Activated CD8-positive, alpha-beta memory T cell treated with anti-CD3 and anti-CD28 coated beads for 36 hours (primary cell): Measurements from ENCODE around the gene GPR108. TPM values are rescaled to one million over a fixed set of nuclear protein-coding genes. Genes with fewer than 3 reads are reported as not detected.
"Not testable (repeated sequence)": the region's sequence is repeated elsewhere in the genome, so short reads cannot be mapped to it uniquely, and the experiment has no call there.

Experiments
- CTCF ChIA-PET: fragments of 350-600 bp; sonication (Branson Sonifier 250); formaldehyde crosslinking; loops from one replicate; lab custom pipeline; 2021; ENCODE audit warnings: antibody characterized with exemption; lab: Charles Lee
- POLR2A ChIA-PET: fragments of 350-600 bp; sonication (Branson Sonifier 250); formaldehyde crosslinking; loops from one replicate; lab custom pipeline; 2021; ENCODE audit warnings: antibody characterized with exemption; lab: Charles Lee
- total RNA-seq, 2 experiments: library from RNA; stranded (reverse); gene quantifications; one replicate each; pipeline ENCODE4 v1.2.3, GENCODE V29; 2021

Gene GPR108
- total RNA-seq: 10 to 100 TPM; 63.2 to 74.7 TPM

DNA sequence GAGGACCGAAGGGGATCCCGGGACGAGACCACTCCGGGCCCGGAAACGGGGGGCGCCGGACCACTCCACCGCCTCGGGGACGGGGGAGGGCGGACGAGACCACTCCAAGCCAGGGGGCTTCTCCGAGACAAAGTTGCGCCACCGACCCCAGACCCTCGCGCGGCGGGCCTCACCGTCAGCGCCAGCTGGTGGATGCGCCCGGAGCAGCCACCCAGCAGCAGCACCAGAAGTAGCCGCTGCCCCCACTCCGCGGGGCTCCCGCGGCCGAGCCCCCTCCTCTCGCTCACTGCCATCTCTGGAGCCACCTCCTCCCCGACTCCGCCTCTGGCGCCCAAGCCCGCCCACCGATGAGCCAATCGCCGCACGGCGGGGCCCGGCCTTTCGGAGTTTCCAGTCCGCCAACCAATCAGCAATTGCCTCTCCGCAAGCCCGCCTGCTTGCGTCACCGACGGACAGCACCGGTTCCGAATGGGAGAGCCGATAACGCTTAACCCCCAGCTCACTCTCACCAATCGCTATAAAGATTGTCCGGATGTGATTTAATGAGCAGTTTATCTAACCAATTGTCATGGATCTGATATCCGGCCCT, at the start of gene GPR108:
GPR108 (minus strand) TSS at position 297 of the 589 bp plus-strand sequence; CDS start at position 293, 4 bp downstream.
- POLR2A ChIA-PET: interaction anchor here (0.9 to 3.6 kb wide), 6 partner anchors 35 to 126 kb away, joined by 3 to 17 read pairs (median 6); partner anchors contain the start of genes TNFSF14 and VAV1

GRCh38 chr19:6779206-6779605, 41.8 kb upstream of the GPR108 start:
- POLR2A ChIA-PET: no interaction called here

More for the DNA sequence above, at the start of gene GPR108:
- CTCF ChIA-PET: interaction anchor here (0.5 to 6.3 kb wide), 11 partner anchors 31 to 1878 kb away, joined by 3 to 79 read pairs (median 7); partner anchors contain the start of gene VAV1

GRCh38 chr19:6778386-6778785, 41.0 kb upstream of the GPR108 start:
- ChIA-PET POLR2A (no interaction called here), CTCF (interaction anchor here (0.9 to 1.4 kb wide), 3 partner anchors 29 to 36 kb away, joined by 3 read pairs; no protein-coding TSS in a partner anchor)

More at GRCh38 chr19:6779206-6779605, 41.8 kb upstream of the GPR108 start:
- CTCF ChIA-PET: interaction anchor here (1.0 kb wide), 1 partner anchor 28 kb away, joined by 3 read pairs; no protein-coding TSS in a partner anchor

- POLR2A ChIA-PET: no interaction called here
- CTCF ChIA-PET: interaction anchor here (1.4 kb wide), 1 partner anchor 37 kb away, joined by 3 read pairs; no protein-coding TSS in a partner anchor
Measured at GRCh38 chr19:6777434-6777833, 40.1 kb upstream of the GPR108 start.

- POLR2A ChIA-PET: no interaction called here
- CTCF ChIA-PET: interaction anchor here (1.4 kb wide), 1 partner anchor 37 kb away, joined by 3 read pairs; no protein-coding TSS in a partner anchor
Measured at GRCh38 chr19:6776999-6777398, 39.6 kb upstream of the GPR108 start.

DNA sequence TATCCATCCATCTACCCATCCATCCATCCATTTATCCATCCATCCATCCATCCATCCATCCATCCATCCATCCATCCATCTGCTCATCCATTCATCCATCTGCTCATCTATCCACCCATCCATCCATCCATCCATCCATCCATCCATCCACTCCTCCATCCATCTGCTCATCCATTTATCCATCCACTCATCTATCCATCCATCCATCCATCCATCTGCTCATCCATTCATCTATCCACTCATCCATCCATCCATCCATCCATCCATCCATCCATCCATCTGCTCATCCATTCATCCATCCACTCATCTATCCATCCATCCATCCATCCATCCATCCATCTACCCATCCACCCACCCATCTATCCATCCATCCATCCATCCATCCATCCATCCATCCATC, 38.7 kb upstream of the GPR108 start:
- CTCF ChIA-PET, POLR2A ChIA-PET: not testable (repeated sequence)

DNA sequence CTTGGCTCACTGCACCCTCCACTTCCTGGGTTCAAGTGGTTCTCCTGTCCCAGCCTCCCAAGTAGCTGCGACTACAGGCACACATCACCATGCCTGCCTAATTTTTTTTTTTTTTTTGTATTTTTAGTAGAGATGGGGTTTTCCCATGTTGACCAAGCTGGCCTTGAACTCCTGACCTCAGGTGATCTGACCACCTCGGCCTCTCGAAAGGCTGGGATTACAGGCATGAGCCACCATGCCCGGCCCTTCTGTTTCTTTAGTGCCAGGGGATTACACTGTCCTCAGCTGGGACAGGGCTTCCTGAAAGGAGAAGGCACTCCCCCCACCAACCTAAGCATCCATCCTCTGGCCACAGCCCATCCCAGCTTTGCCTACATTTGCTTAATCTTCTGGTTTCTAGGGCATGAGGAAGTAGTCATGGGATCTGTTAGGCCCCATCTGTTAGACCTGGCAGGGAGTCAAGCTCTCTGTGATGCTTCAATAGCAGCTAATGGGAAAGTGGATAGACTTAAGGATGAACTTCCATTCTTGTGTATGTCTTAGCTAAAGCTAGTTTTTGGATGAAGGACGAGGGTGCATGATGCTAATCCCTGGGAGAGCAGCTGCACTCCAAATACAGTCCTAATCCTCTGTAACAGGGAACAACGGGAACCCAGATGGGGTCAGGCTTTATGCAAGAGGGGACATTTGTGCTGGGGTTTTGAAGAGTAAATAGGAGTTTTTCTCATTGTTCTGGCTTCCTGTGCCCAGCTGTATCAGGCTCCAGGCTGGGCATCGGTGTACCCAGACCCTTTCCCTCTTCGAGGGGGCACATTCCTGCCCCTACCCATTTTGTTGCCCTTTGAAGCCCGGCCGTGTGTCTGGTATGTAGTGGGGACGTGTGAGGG, 37.7 kb upstream of the GPR108 start:
- CTCF ChIA-PET: no interaction called here
- POLR2A ChIA-PET: interaction anchor here (0.7 kb wide), 1 partner anchor 433 kb away, joined by 7 read pairs; no protein-coding TSS in a partner anchor

DNA sequence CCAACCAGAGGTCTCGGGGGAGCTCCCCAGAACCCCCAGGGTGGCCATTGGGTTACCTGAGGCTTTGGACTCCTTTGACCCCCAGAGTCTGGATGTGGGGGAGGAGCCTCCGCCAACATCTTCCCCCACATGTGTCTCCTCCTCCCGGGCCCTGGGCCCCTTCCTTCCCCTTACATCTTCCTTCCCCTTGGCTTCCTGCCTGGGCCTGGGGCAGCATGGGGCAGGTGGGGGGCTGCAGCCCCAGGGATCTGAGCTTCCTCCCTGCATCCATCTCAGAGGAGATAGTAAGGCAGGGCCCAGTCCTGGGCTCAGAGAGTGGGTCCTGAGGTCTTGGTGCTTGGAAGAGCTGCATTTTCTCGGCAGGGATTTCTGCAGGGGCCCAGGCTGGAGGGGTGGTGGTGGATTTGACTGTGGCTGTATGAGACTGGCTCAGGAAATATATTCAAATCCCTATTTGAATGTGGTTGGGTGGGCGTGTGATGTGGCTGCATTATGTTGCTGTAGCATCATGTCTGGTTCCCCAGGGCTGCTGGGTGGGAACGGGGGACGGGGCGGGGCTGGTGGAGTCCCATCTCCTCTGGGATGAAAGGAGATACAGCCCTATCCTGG, 36.0 kb upstream of the GPR108 start:
- ChIA-PET POLR2A (interaction anchor here (0.6 to 3.7 kb wide), 13 partner anchors 8 to 292 kb away, joined by 3 to 27 read pairs (median 4); partner anchors contain the start of gene DENND1C), CTCF (interaction anchor here (1.2 to 3.0 kb wide), 7 partner anchors 20 to 243 kb away, joined by 3 to 28 read pairs (median 5); partner anchors contain the start of gene TNFSF9)

DNA sequence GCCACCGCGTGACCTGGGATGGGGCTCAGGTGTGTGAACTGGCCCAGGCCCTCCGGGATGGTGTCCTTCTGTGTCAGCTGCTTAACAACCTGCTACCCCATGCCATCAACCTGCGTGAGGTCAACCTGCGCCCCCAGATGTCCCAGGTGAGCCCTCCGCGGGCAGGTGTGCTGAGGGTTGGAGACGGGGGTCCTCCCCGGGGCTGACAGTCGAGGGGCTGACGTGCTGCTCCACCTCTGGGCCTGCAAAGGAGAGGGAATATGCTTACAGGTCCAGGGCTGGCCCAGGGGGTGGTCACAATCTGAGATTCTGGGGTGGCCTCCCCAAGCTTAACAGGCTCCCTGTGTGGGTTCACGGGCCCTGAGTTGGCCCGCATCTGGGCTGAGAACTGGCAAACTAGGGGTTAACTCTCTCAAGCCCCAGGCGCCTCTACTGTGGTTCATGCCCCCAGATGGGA, 35.5 kb upstream of the GPR108 start:
- ChIA-PET POLR2A (interaction anchor here (0.7 to 3.7 kb wide), 10 partner anchors 8 to 292 kb away, joined by 3 to 27 read pairs (median 4); partner anchors contain the start of gene DENND1C), CTCF (interaction anchor here (0.6 to 3.0 kb wide), 10 partner anchors 20 to 242 kb away, joined by 3 to 28 read pairs (median 5); partner anchors contain the start of gene TNFSF9)

DNA sequence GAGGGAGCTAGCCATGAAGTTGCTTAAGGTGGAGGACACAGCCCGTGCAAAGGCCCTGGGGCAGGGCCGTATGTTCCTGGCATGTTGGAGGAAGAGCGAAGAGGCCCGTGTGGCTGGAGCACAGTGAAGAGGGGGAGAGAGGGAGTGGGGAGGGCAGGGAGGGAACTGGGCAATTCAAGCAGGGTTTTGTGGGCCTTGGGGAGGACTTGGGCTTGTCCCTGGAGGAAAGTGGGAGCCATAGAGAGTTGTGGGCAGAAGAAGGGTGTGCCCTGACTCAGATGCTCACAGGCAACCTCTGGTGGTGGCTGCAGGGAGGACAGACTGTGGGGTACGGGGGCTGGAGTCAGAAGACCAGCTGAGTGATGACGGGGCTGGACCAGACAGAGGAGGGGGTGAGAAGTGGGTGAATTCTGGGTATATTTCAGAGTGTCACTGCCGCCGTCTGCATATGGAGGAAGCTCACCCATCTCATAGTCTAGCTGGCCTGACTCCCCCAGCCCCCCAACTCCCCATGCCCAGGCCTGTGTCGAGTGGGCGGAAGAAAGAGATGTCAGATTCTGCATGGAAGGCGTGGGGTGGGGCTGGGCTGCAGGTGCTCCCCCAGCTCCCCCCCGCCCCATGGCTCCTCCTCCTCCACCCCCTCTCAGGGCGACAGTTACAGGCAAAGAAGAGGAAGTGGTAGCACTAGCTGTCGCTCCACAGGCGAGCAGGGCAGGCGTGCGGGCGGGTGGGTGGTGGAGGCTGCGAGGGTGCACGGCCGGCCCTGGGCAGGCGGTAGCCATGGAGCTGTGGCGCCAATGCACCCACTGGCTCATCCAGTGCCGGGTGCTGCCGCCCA, 34.9 kb upstream of the GPR108 start, which contains the start of gene VAV1:
VAV1 (plus strand) TSS at position 681 of the 838 bp plus-strand sequence; CDS start at position 781, 100 bp downstream.
- ChIA-PET POLR2A (interaction anchor here (0.6 to 3.7 kb wide), 12 partner anchors 28 to 1592 kb away, joined by 3 to 27 read pairs (median 4); partner anchors contain the start of genes ANGPTL4 and DENND1C), CTCF (interaction anchor here (0.6 to 3.0 kb wide), 12 partner anchors 19 to 241 kb away, joined by 3 to 28 read pairs (median 5); partner anchors contain the start of gene TNFSF9)

DNA sequence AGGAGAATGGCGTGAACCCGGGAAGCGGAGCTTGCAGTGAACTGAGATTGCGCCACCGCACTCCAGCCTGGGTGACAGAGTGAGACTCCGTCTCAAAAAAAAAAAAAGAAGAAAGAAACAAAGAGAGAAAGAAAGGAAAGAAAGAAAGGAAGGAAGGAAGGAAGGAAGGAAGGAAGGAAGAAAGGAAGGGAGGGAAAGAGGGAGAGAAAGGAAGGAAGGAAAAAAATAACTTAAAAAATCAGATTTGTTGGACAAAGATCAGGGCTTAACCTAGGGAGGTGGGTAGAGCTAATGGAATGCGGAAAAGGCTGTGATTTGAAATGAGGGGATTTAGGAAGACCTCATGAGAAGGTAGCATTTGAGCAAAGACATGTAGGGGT, 34.3 kb upstream of the GPR108 start:
- ChIA-PET CTCF (interaction anchor here (0.7 to 3.0 kb wide), 6 partner anchors 30 to 289 kb away, joined by 3 to 28 read pairs (median 6); no protein-coding TSS in a partner anchor), POLR2A (interaction anchor here (1.8 to 3.7 kb wide), 4 partner anchors 29 to 44 kb away, joined by 7 to 27 read pairs (median 14); no protein-coding TSS in a partner anchor)

GRCh38 chr19:6769006-6769619, 31.7 kb upstream of the GPR108 start:
- ChIA-PET POLR2A (interaction anchor here (0.5 to 0.6 kb wide), 3 partner anchors 35 to 538 kb away, joined by 3 to 10 read pairs (median 3); no protein-coding TSS in a partner anchor), CTCF (interaction anchor here (1.4 to 3.0 kb wide), 4 partner anchors 31 to 252 kb away, joined by 3 to 12 read pairs (median 7); no protein-coding TSS in a partner anchor)

DNA sequence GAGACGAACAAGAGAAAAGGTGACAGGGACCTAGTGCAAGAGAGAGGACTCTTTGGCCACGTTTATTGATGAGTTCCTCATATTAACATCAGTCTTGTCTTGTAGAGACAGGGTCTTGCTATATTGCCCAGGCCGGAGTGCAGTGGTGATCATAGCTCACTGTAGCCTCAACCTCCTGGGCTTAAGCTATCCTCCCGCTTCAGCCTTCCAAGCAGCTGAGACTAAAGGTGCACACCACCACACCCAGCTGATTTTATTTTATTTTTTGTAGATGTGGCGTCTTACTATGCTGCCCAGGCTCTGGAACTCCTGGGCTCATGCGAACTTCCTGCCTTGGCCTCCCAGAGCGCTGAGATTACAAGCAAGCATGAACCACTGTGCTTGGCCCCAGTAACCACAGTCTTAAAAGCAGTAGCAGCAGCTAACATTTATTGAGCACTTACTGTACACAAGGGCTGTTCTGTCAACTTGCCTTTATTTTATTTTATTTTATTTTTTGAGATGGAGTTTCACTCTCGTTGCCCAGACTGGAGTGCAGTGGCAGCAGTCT, 30.9 kb upstream of the GPR108 start:
- ChIA-PET POLR2A (interaction anchor here (0.5 to 1.0 kb wide), 4 partner anchors 34 to 114 kb away, joined by 3 to 6 read pairs (median 3); no protein-coding TSS in a partner anchor), CTCF (interaction anchor here (0.7 to 3.0 kb wide), 7 partner anchors 30 to 251 kb away, joined by 3 to 12 read pairs (median 3); no protein-coding TSS in a partner anchor)

DNA sequence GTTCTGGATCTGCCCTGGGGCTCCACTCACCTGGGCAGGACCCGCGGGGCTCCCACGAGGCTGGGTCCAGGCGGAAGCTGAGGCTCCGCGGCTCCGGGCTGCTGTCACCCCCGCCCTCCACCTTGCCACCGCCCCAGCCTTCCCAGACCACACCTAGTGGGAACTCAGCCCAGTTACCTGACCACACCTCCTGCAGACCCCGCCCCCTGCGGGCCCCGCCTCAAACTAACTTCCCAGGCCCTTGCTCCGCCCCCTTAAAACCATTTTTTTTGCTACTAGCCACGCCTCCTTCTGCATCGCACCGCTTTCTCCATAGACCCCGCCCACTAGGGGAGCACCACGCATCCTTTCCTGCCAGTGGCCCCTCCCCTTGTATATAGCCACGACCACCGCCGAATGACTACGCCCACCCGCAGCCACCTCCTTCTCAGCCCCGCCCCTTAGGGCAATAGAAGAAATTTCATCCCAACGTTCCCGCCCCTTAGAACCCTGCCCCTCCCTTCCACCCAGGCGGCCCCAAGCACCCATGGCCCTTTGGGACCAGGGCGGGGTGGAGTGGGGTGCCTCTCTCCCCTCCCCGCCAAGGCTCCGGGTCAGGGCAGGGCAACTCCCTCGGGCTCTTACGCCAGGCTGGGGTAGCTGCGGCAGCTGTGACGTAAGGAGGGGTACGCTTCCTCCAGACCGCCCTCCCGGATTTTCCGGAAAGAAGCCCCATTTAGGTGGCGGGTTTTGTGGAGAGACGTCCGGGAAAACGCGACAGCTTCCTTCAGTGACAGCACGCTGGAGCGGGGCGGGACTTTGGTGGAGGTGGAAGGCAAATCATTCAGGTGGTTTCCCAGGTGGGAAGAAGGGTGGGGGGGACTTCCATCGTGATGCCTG, 30.2 kb upstream of the GPR108 start, which contains the start of gene SH2D3A:
SH2D3A (minus strand) TSS at position 79 of the 879 bp plus-strand sequence. CDS start 3,687 bp downstream, outside the sequence.
- CTCF ChIA-PET: interaction anchor here (0.7 to 3.0 kb wide), 7 partner anchors 29 to 251 kb away, joined by 3 to 12 read pairs (median 3); no protein-coding TSS in a partner anchor
- POLR2A ChIA-PET: interaction anchor here (0.9 to 1.0 kb wide), 2 partner anchors 35 to 113 kb away, joined by 3 to 6 read pairs; no protein-coding TSS in a partner anchor

- CTCF ChIA-PET: interaction anchor here (0.8 to 2.3 kb wide), 3 partner anchors 34 to 250 kb away, joined by 3 to 9 read pairs (median 7); no protein-coding TSS in a partner anchor
- POLR2A ChIA-PET: interaction anchor here (0.6 kb wide), 1 partner anchor 855 kb away, joined by 3 read pairs; no protein-coding TSS in a partner anchor
Measured at GRCh38 chr19:6767081-6767356, 29.6 kb upstream of the GPR108 start.
